Keratinocyte (primary cell): ENCODE data around the gene NR3C2.

Experiments used
- CTCF ChIP-seq, 3 experiments: IDR thresholded peaks in 1 of 3; conservative IDR thresholded peaks in 1 of 3; optimal IDR thresholded peaks in 1 of 3; 2 replicates in 2 of 3; 3 replicates in 1 of 3; pipeline versions ENCODE3 to v1.5.1; 2011; ENCODE audit warnings: low read length in 3 of 3, mild to moderate bottlenecking in 3 of 3, moderate library complexity in 2 of 3, control low read depth in 1 of 3, inconsistent platforms in 1 of 3; ENCODE audit not compliant: insufficient read depth in 2 of 3; ENCODE audit errors: extremely low read depth in 1 of 3
- EZH2 ChIP-seq: IDR thresholded peaks from one replicate; pipeline ENCODE4 v1.6.1; 2012; ENCODE audit warnings: inconsistent platforms, mild to moderate bottlenecking, low read length, moderate library complexity

- TF ChIP-seq CTCF (optimal IDR thresholded peaks at IDR 0.05 in 1 of 3, IDR thresholded peaks at IDR 0.05 in 1 of 3, conservative IDR thresholded peaks at IDR 0.05 in 1 of 3; ENCODE audit: extremely low read depth in 1 of 3, insufficient read depth in 2 of 3, low read length in 3 of 3) (no peak), EZH2 (no peak)
Measured at GRCh38 chr4:148305751-148306150, 136.5 kb downstream of the NR3C2 start.
